Adrenal gland (tissue), 5 donors: Measurements from ENCODE around the gene CCR3.

Experiments used
- CTCF ChIP-seq, 6 experiments: fragments of 450-650 bp in 4 of 6; fragments of 200-600 bp in 2 of 6; sonication (generic) in 1 of 6; IDR thresholded peaks; 1 replicate in 5 of 6; 2 replicates in 1 of 6; pipeline versions ENCODE4 v1.5.1 to v1.8.0; 2016 to 2021; ENCODE audit warnings: antibody characterized with exemption in 6 of 6, mild to moderate bottlenecking in 2 of 6, moderate library complexity in 1 of 6
- POLR2A ChIP-seq, 2 donors: fragments of 450-650 bp; IDR thresholded peaks; one replicate each; pipeline ENCODE4 v1.6.1; 2017; ENCODE audit warnings: antibody characterized with exemption in 2 of 2, mild to moderate bottlenecking in 2 of 2, moderate library complexity in 1 of 2
- donor health status: DM: no; HTN: no; CAD: no.

GRCh38 chr3:46293035-46293724 is 50.9 kb downstream of the CCR3 start:
- TF ChIP-seq CTCF (IDR thresholded peaks at IDR 0.05) (no peak), POLR2A (IDR thresholded peaks at IDR 0.05) (no peak)
